Esophagus muscularis mucosa (tissue), 3 donors: Measurements from ENCODE around the gene TMEM87B.

Experiments used
- POLR2A ChIP-seq: fragments of 450-650 bp; IDR thresholded peaks from one replicate; pipeline ENCODE4 v1.6.1; 2017; ENCODE audit warnings: antibody characterized with exemption, moderate library complexity, mild to moderate bottlenecking, low read depth
- TF ChIP-seq, protein P1 (sequence below), 3 experiments: fragments of 200-600 bp in 2 of 3; fragments of 450-650 bp in 1 of 3; sonication (generic) in 2 of 3; IDR thresholded peaks; one replicate each; pipeline ENCODE4 v1.5.1; 2017 to 2019; ENCODE audit warnings: antibody characterized with exemption in 3 of 3, mild to moderate bottlenecking in 2 of 3, moderate library complexity in 1 of 3

DNA sequence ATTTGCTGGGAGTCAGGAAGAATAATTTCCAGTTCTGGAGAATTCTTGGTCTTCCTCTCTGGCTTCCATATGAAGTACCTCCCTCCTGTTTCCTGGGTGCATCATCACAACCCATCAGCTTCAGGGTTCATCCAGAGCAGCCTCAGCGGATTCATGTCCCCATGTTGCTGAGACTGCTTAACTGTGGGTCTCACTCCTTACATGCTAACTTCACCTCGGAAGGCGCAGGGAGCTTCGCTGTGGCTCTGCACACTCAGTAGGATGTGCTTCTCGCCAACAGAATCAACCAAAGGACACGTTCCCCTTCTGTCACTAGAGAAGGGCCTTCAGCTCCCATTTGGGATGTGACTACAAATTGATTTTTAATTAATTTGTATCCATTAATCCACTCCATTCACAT lies 107.3 kb downstream of the TMEM87B start:
- TF ChIP-seq, protein P1, sequence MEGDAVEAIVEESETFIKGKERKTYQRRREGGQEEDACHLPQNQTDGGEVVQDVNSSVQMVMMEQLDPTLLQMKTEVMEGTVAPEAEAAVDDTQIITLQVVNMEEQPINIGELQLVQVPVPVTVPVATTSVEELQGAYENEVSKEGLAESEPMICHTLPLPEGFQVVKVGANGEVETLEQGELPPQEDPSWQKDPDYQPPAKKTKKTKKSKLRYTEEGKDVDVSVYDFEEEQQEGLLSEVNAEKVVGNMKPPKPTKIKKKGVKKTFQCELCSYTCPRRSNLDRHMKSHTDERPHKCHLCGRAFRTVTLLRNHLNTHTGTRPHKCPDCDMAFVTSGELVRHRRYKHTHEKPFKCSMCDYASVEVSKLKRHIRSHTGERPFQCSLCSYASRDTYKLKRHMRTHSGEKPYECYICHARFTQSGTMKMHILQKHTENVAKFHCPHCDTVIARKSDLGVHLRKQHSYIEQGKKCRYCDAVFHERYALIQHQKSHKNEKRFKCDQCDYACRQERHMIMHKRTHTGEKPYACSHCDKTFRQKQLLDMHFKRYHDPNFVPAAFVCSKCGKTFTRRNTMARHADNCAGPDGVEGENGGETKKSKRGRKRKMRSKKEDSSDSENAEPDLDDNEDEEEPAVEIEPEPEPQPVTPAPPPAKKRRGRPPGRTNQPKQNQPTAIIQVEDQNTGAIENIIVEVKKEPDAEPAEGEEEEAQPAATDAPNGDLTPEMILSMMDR (IDR thresholded peaks at IDR 0.05), result no peak
- TF ChIP-seq POLR2A, result no peak
